HepG2 (cell line): Measurements from ENCODE around the gene ASXL1. TPM values are rescaled to one million over a fixed set of nuclear protein-coding genes. Genes with fewer than 3 reads are reported as not detected.

Experiments
- ATAC-seq: fragments of 200-7000 bp; cut with Tn5 transposase; 3 replicates; pipeline ENCODE4 v1.9.1; 2020; ENCODE audit warnings: mild to moderate bottlenecking, moderate library complexity
- BruUV-seq: library from RNA; stranded (reverse); fragments of 400-500 nt; replicated peaks from 2 replicates; lab custom pipeline; 2021; lab: Mats Ljungman, UMichigan
- CTCF ChIA-PET: fragments of 300-600 bp; formaldehyde crosslinking; extraction: SDS; loops from one replicate; lab custom pipeline; 2021; ENCODE audit warnings: low total read pairs, inconsistent platforms, low intra/inter-chr PET ratio; lab: Yijun Ruan, JAX
- POLR2A ChIA-PET: fragments of 350-600 bp; sonication (Branson Sonifier 250); formaldehyde crosslinking; loops from one replicate; lab custom pipeline; 2020; ENCODE audit warnings: antibody characterized with exemption, inconsistent platforms; lab: Yijun Ruan, JAX
- DNase-seq: peaks from one replicate; pipeline ENCODE4 v3.0.0-alpha.2; 2015; ENCODE audit warnings: low spot score
- FAIRE-seq: peaks from 3 replicates; lab custom pipeline; 2011; peaks lifted over from hg19 to GRCh38; lab: Jason Lieb, UNC
- H2AFZ ChIP-seq: one replicate; pipeline ENCODE4 v1.6.1; 2011; ENCODE audit warnings: low read length, inconsistent platforms
- H3K27ac ChIP-seq: fragments of 300-600 bp; 3 replicates; pipeline ENCODE4 v1.8.0; 2011; ENCODE audit warnings: mixed run types, mild to moderate bottlenecking, mixed read lengths, low read length, inconsistent platforms; ENCODE audit not compliant: insufficient read depth; ENCODE audit errors: extremely low read length
- H3K27me3 ChIP-seq, 2 experiments: fragments of 200-600 bp in 1 of 2; 2 replicates in 1 of 2; 3 replicates in 1 of 2; pipeline versions ENCODE4 v1.6.0 to v1.8.0; 2011; ENCODE audit warnings: low read length in 2 of 2, mild to moderate bottlenecking in 2 of 2, moderate library complexity in 2 of 2, inconsistent platforms in 1 of 2; ENCODE audit not compliant: insufficient read depth in 2 of 2, control insufficient read depth in 1 of 2
- H3K36me3 ChIP-seq, 2 experiments: fragments of 200-600 bp in 1 of 2; replicated peaks in 1 of 2; 2 replicates in 1 of 2; 3 replicates in 1 of 2; pipeline versions ENCODE4 v1.5.1 to v1.8.0; 2011; ENCODE audit warnings: low read length in 2 of 2, inconsistent platforms in 1 of 2; ENCODE audit not compliant: insufficient read depth in 2 of 2, control insufficient read depth in 1 of 2
- H3K4me1 ChIP-seq: 2 replicates; pipeline ENCODE4 v1.5.1; 2012; ENCODE audit warnings: low read length, inconsistent platforms; ENCODE audit not compliant: insufficient read depth
- H3K4me2 ChIP-seq: 2 replicates; pipeline ENCODE4 v1.6.0; 2011; ENCODE audit warnings: low read depth, low read length, inconsistent platforms
- H3K4me3 ChIP-seq, 3 experiments: fragments of 200-600 bp in 1 of 3; sonication (generic), shearing (Covaris generic) in 1 of 3; replicated peaks in 1 of 3; 2 replicates each; pipeline ENCODE4 v1.5.1; 2011 to 2016; ENCODE audit warnings: low read length in 3 of 3, inconsistent platforms in 2 of 3, low read depth in 2 of 3, mild to moderate bottlenecking in 2 of 3, control low read depth in 1 of 3, mixed read lengths in 1 of 3; ENCODE audit not compliant: insufficient read depth in 1 of 3
- H3K79me2 ChIP-seq: one replicate; pipeline ENCODE4 v1.6.1; 2011; ENCODE audit warnings: low read length, inconsistent platforms; ENCODE audit not compliant: insufficient read depth
- H3K9ac ChIP-seq: 2 replicates; pipeline ENCODE4 v1.6.0; 2011; ENCODE audit warnings: mild to moderate bottlenecking, low read depth, low read length, inconsistent platforms; ENCODE audit not compliant: insufficient read depth
- H3K9me3 ChIP-seq: 2 replicates; pipeline ENCODE4 v1.5.1; 2012; ENCODE audit warnings: mild to moderate bottlenecking, low read length
- H4K20me1 ChIP-seq: 2 replicates; pipeline ENCODE4 v1.6.0; 2011; ENCODE audit warnings: inconsistent platforms, mild to moderate bottlenecking, low read length, moderate library complexity; ENCODE audit not compliant: insufficient read depth
- ASH2L ChIP-seq: fragments of 300-600, 200-600 bp; sonication (generic); IDR thresholded peaks from 2 replicates; pipeline ENCODE4 v1.7.0; 2017; ENCODE audit warnings: low read depth, mild to moderate bottlenecking, moderate library complexity, mixed read lengths, low read length; ENCODE audit not compliant: insufficient read length
- ATM ChIP-seq: fragments of 450-650 bp; IDR thresholded peaks from 2 replicates; pipeline ENCODE4 v1.7.1; 2017; ENCODE audit warnings: mild to moderate bottlenecking, borderline replicate concordance
- EP300 ChIP-seq, 3 experiments: sonication (generic) in 1 of 3; formaldehyde crosslinking in 1 of 3; IDR thresholded peaks; 2 replicates each; pipeline versions ENCODE4 v1.5.1 to v1.6.1; 2011 to 2020; ENCODE audit warnings: low read depth in 2 of 3, low read length in 2 of 3, borderline replicate concordance in 1 of 3, improper control_type of control experiment in 1 of 3, mild to moderate bottlenecking in 1 of 3, missing genetic modification reagents in 1 of 3, moderate library complexity in 1 of 3
- KDM5A ChIP-seq: fragments of 200-600 bp; sonication (generic); IDR thresholded peaks from 2 replicates; pipeline ENCODE4 v1.7.0; 2018; ENCODE audit warnings: antibody characterized with exemption, mild to moderate bottlenecking, low read length, borderline replicate concordance
- LCORL ChIP-seq, 2 experiments: fragments of 450-650 bp in 1 of 2; sonication (generic) in 1 of 2; formaldehyde crosslinking in 1 of 2; IDR thresholded peaks; 2 replicates each; pipeline versions ENCODE4 v1.5.0 to v1.6.1; 2017 to 2020; ENCODE audit warnings: antibody characterized with exemption in 1 of 2, missing genetic modification reagents in 1 of 2
- MED8 ChIP-seq: sonication (generic); formaldehyde crosslinking; IDR thresholded peaks from 2 replicates; pipeline ENCODE4 v1.8.1; 2023; ENCODE audit warnings: mild to moderate bottlenecking, missing genetic modification reagents; ENCODE audit not compliant: insufficient replicate concordance
- NONO ChIP-seq, 2 experiments: fragments of 450-650 bp in 1 of 2; sonication (generic) in 1 of 2; formaldehyde crosslinking in 1 of 2; IDR thresholded peaks in 1 of 2; conservative IDR thresholded peaks in 1 of 2; 2 replicates each; pipeline versions ENCODE4 v1.6.1 to v1.8.0; 2017 to 2022; ENCODE audit warnings: mild to moderate bottlenecking in 1 of 2, missing genetic modification reagents in 1 of 2, moderate library complexity in 1 of 2
- RBM22 ChIP-seq: fragments of 200-400 bp; formaldehyde crosslinking; optimal IDR thresholded peaks from 2 replicates; pipeline ENCODE3; 2017; ENCODE audit warnings: mild to moderate bottlenecking, low read length, moderate library complexity
- SOX13 ChIP-seq, 3 experiments: fragments of 450-650 bp in 1 of 3; sonication (generic) in 1 of 3; formaldehyde crosslinking in 1 of 3; IDR thresholded peaks in 2 of 3; conservative IDR thresholded peaks in 1 of 3; 2 replicates each; pipeline versions ENCODE4 v1.5.0 to v1.6.1; 2016 to 2020; ENCODE audit warnings: antibody characterized with exemption in 1 of 3, mild to moderate bottlenecking in 1 of 3, missing compliant biosample characterization in 1 of 3, missing genetic modification reagents in 1 of 3, moderate library complexity in 1 of 3
- SSRP1 ChIP-seq: IDR thresholded peaks from 2 replicates; pipeline ENCODE4 v1.6.1; 2016; ENCODE audit warnings: control low read depth
- ZFP82 ChIP-seq: sonication (generic); formaldehyde crosslinking; IDR thresholded peaks from 2 replicates; pipeline ENCODE4 v1.5.1; 2020; ENCODE audit warnings: mild to moderate bottlenecking, missing genetic modification reagents, borderline replicate concordance
- WGBS: methylation state at CpG from one replicate; pipeline ENCODE4 v1.1.6; 2017; ENCODE audit warnings: low lambda C conversion rate; 5-methylcytosine and 5-hydroxymethylcytosine counted together
- in situ Hi-C: cut with HindIII; loops from 2 replicates; pipeline ENCODE4 v1.10.0; 2017; ENCODE audit warnings: low pct_unique_long_range_greater_than_20kb; ENCODE audit not compliant: extremely low pct_ligation_motif_present
- intact Hi-C: fragments of 100-400 bp; cut with micrococcal nuclease; formaldehyde crosslinking; loops from one replicate; pipeline ENCODE4 v1.10.0; 2022; ENCODE audit not compliant: unreplicated experiment
- polyA plus RNA-seq, 8 experiments: library from polyadenylated mRNA; depleted of rRNA in 3 of 8; stranded (reverse) in 7 of 8; unstranded in 1 of 8; fragments of >200 nt; fragmentation: Illumina TruSeq in 4 of 8; extraction: Trizol in 4 of 8; gene quantifications; 2 replicates each; pipeline versions ENCODE4 v1.2.1 to v1.2.3, GENCODE V29; 2011 to 2016; ENCODE audit warnings: low read depth in 4 of 8, missing spikeins in 1 of 8, mixed read lengths in 1 of 8; ENCODE audit not compliant: insufficient read depth in 1 of 8
- total RNA-seq, 5 experiments: library from RNA; depleted of rRNA; stranded (reverse); fragments of >200 nt; fragmentation: Illumina TruSeq; extraction: Trizol; gene quantifications; 2 replicates each; pipeline ENCODE4 v1.2.3, GENCODE V29; 2016; ENCODE audit warnings: low read depth in 1 of 5
- TF ChIP-seq, protein P1 (sequence below): sonication (generic); formaldehyde crosslinking; conservative IDR thresholded peaks from 2 replicates; pipeline ENCODE4 v1.4.0; 2020; ENCODE audit warnings: mild to moderate bottlenecking, missing genetic modification reagents, moderate library complexity
- TF ChIP-seq, protein P2 (sequence below): sonication (generic); formaldehyde crosslinking; IDR thresholded peaks from 2 replicates; pipeline ENCODE4 v1.4.0; 2020; ENCODE audit warnings: mild to moderate bottlenecking, missing genetic modification reagents, borderline replicate concordance

The ASXL1 gene
- total and polyA plus RNA-seq, 2 of the 13 experiments (the other 11 are each of a cell fraction or from before 2014, with no cell fraction given), result 62.1 to 74.8 TPM

DNA sequence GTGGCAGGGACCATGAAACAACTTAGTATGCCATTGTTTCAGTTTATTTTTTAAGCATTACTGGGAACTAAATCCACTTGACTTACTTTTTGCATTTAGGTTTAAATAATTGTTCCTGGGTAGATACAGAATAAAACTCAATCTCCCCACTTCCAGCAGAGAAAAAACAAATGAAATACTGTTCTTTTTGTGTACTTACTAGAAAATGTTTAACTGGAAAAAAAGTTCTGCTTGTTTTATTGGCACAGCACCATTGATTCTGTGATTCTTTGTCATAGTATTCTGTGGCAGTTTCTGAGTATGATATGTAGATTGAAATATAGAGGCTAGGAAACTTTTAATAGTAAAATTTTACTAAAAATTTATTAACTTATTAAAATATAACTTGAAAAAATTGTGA, 10.2 kb downstream of the ASXL1 start (continued):
- peak in 1 of 2 experiments; percentile 16; a peak in 1 of 4 replicates for TF ChIP-seq EP300 (IDR thresholded peaks at IDR 0.05; ENCODE audit: low read depth in 2 of 2, low read length in 2 of 2)
- no peak for TF ChIP-seq EP300 (CRISPR knock-in tag; IDR thresholded peaks at IDR 0.05; ENCODE audit: borderline replicate concordance)
- TF ChIP-seq SOX13 (IDR thresholded peaks at IDR 0.05), result no peak
- TF ChIP-seq SOX13 (CRISPR knock-in tag; conservative IDR thresholded peaks at IDR 0.05 in 1 of 2, IDR thresholded peaks at IDR 0.05 in 1 of 2), result peak in 1 of 2 experiments; percentile 64; a peak in 2 of 4 replicates
- TF ChIP-seq MED8 (CRISPR knock-in tag), result no peak
- TF ChIP-seq, protein P1, sequence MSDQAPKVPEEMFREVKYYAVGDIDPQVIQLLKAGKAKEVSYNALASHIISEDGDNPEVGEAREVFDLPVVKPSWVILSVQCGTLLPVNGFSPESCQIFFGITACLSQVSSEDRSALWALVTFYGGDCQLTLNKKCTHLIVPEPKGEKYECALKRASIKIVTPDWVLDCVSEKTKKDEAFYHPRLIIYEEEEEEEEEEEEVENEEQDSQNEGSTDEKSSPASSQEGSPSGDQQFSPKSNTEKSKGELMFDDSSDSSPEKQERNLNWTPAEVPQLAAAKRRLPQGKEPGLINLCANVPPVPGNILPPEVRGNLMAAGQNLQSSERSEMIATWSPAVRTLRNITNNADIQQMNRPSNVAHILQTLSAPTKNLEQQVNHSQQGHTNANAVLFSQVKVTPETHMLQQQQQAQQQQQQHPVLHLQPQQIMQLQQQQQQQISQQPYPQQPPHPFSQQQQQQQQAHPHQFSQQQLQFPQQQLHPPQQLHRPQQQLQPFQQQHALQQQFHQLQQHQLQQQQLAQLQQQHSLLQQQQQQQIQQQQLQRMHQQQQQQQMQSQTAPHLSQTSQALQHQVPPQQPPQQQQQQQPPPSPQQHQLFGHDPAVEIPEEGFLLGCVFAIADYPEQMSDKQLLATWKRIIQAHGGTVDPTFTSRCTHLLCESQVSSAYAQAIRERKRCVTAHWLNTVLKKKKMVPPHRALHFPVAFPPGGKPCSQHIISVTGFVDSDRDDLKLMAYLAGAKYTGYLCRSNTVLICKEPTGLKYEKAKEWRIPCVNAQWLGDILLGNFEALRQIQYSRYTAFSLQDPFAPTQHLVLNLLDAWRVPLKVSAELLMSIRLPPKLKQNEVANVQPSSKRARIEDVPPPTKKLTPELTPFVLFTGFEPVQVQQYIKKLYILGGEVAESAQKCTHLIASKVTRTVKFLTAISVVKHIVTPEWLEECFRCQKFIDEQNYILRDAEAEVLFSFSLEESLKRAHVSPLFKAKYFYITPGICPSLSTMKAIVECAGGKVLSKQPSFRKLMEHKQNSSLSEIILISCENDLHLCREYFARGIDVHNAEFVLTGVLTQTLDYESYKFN (CRISPR knock-in tag), result peak; percentile 51; the same call in 1 of the 2 replicates

DNA sequence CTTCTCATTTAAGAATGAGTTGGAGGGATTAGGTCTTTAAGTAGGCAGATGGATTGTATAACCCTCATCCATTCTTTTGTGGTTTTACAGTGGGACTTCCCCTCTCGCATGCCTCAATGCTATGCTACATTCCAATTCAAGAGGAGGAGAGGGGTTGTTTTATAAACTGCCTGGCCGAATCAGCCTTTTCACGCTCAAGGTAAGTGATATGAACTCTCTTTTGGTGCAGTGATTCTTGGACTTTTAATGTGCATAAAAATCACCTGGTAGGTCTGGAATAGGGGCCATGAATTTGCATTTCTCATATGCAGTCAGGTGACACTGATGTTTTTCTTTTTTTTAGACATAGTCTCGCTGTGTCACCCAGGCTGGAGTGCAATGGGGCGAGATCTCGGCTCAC, 10.8 kb downstream of the ASXL1 start:
- Histone ChIP-seq H3K4me1 (peaks cover 65% of the 10 kb centered on the region), H2AFZ (no peak overlapping the region), H3K27me3 (no peaks in the 10 kb centered on the region), H3K27ac (peak overlapping the region; percentile 50), H3K9ac (no peak overlapping the region), H3K9me3 (no peaks in the 10 kb centered on the region), H3K36me3 (peaks cover 27 to 64% of the 10 kb centered on the region in 2 experiments), H3K4me3 (peak overlapping the region in 1 of 3 experiments; percentile 9; a peak in 1 of 6 replicates), H3K79me2 (peaks cover 98% of the 10 kb centered on the region), H4K20me1 (peaks cover 92% of the 10 kb centered on the region), H3K4me2 (peak overlapping the region; percentile 20)
- ChIA-PET POLR2A (interaction anchor here (2.9 kb wide), 1 partner anchor 10 kb away, joined by 31 read pairs; the partner anchor contains the start of gene ASXL1), CTCF (no interaction called here)
- BruUV-seq, result no TSS peak
- ATAC-seq (no peak), FAIRE-seq (no peak), DNase-seq (no peak)
- in situ Hi-C loops (no loop called here), intact Hi-C loops (loop anchor here (2.0 to 5.0 kb wide), 2 partner anchors 30 to 42 kb away; no protein-coding TSS in a partner anchor)
- 95% methylated on average over 6 of the region's 6 CpGs for WGBS
- peak; percentile 76 for TF ChIP-seq RBM22
- 0 out of 2 replicates have a peak, but pooled peaks have one; percentile 42 for TF ChIP-seq SSRP1 (CRISPR knock-in tag)
- TF ChIP-seq KDM5A, result no peak
- TF ChIP-seq ZFP82, result 0 out of 2 replicates have a peak, but pooled peaks have one; percentile 25
- TF ChIP-seq, protein P2, sequence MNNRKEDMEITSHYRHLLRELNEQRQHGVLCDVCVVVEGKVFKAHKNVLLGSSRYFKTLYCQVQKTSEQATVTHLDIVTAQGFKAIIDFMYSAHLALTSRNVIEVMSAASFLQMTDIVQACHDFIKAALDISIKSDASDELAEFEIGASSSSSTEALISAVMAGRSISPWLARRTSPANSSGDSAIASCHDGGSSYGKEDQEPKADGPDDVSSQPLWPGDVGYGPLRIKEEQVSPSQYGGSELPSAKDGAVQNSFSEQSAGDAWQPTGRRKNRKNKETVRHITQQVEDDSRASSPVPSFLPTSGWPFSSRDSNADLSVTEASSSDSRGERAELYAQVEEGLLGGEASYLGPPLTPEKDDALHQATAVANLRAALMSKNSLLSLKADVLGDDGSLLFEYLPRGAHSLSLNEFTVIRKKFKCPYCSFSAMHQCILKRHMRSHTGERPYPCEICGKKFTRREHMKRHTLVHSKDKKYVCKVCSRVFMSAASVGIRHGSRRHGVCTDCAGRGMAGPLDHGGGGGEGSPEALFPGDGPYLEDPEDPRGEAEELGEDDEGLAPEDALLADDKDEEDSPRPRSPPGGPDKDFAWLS (CRISPR knock-in tag), result no peak
- no peak for TF ChIP-seq ATM
- no peak for TF ChIP-seq NONO (IDR thresholded peaks at IDR 0.05)
- TF ChIP-seq NONO (CRISPR knock-in tag; conservative IDR thresholded peaks at IDR 0.05), result no peak
- TF ChIP-seq LCORL (IDR thresholded peaks at IDR 0.05), result no peak
- 0 out of 2 replicates have a peak, but pooled peaks have one; percentile 40 for TF ChIP-seq LCORL (CRISPR knock-in tag; IDR thresholded peaks at IDR 0.05)
- TF ChIP-seq ASH2L, result no peak
